KOPT-K1 (cell line): ENCODE measurements around the gene PRSS33.
A peak's percentile ranks its signal among the peaks of the same experiment; 100 is the strongest.

Experiments used
- H3K27ac ChIP-seq: fragments of 200-600 bp; sonication (generic); 2 replicates; pipeline ENCODE4 v1.5.1; 2016; ENCODE audit warnings: antibody characterized with exemption, mild to moderate bottlenecking, low read depth, low read length; ENCODE audit not compliant: poor library complexity, severe bottlenecking
- H3K36me3 ChIP-seq: fragments of 200-600 bp; sonication (generic); 2 replicates; pipeline ENCODE4 v1.5.1; 2017; ENCODE audit warnings: antibody characterized with exemption, mild to moderate bottlenecking, low read length, moderate library complexity; ENCODE audit not compliant: insufficient read depth
- H3K9me3 ChIP-seq: fragments of 200-600 bp; sonication (generic); 2 replicates; pipeline ENCODE4 v1.5.1; 2017; ENCODE audit warnings: antibody characterized with exemption, low read length, mild to moderate bottlenecking; ENCODE audit not compliant: insufficient read depth, poor library complexity, severe bottlenecking

Gene PRSS33

DNA sequence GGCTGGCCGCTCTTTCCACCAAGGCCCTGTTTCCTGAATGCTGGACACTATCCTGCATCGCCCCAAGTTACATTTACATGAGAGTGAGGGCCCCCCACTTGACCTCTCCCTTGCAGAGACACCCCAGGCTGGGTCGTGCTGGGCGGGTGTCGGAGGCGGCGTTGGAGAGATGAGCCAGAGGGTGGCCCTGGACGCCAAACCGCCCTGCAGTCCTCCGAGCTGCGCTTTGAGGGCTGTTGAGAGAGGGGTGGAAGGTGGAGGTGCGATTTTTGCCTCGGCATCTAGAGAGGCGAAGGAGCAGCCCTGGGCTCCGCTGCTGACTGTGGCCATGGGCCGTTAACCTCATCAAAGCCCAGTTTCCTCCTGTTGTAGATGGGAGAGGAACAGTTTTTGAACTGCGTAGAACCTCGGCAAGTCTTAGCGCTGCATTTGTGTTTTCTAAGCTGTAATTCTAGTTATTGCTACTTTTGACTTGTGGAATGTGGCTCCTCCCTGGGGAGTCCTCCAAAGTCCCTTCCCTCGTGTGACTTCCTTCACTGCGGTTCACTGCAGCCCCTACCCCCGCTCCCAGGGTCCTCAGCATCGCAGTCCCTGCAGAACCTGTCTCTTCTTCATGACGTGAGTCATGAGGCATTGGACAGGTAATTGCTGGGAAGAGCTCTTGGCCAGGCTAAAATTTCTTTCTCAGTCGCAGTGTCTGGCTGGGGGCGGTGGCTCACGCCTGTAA lies 9.3 kb downstream of the PRSS33 start:
- peak overlapping the region; percentile 100 for H3K27ac ChIP-seq
- H3K9me3 ChIP-seq: no peaks in the 10 kb centered on the region
- H3K36me3 ChIP-seq: peaks cover 26% of the 10 kb centered on the region

DNA sequence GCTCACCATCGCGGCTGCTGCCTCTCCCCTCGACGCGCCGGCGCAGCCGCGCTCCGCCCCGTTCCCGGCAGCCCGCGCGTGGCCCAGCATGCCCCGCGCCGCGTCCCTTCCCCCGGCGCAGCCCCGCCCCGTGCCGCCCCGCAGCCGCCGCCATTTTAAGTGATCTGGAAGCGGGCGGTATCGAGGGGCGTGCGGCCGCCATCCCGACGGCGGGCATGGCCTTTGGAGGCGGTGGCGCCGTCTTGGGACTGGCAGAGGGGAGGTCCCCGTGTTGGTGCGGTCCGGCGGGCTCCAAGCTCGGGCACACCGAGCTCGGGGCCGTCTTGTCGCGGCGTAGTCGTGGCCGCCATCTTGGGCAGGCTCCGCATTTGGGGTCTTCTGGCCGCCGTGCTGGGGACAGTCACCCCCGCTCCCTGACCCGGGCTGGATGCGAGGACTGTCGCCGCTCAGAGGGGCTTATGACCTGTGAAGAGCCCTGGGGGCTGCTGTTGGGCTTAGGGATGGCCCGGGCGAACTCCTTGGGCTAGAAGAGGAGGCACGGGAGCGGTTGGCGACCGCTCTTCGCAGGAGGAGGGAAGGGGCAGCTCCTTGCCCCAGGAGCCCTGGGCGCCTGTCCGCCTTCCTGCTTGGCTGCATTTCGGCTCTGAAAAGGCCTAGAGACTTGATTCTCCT lies 10.0 kb downstream of the PRSS33 start, which contains the start of gene ELOB:
ELOB (minus strand) TSS at position 50 of the 672 bp plus-strand sequence; CDS start at position 9, 41 bp downstream.
- peaks cover 32% of the 10 kb centered on the region for H3K36me3 ChIP-seq
- H3K27ac ChIP-seq: peak within 1 kb of the TSS; percentile 100
- no peaks in the 10 kb centered on the region for H3K9me3 ChIP-seq

DNA sequence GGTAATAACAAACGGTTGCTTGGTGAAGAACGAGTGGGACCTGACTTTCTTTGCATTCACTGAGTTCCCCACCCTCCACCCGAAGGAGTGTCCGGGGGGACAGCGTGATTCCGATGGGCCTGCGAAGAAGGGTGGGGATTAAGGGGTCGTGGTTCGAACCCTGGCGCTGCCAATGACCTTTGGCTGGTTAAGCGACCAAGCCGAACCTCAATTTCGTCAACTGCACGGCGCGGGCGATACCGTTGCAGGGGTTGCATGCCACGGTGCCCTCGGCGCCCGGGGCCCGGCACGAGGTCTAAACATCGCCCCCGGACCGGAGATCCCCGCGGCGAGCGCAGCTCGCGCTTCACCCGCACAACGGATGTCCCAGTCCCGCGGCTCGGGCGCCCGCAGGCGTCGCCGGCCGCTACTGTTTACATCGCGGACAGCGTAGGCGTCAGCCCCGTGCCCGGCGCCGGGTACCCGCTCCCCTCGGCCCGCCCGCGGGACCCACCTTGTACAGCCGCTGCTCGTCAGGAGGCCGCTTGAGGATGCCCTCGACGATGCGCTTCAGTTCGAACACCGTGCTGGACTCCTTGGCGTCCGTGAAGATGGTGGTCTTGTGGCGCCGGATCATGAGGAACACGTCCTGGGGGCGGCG lies 10.7 kb downstream of the PRSS33 start:
- no peaks in the 10 kb centered on the region for H3K9me3 ChIP-seq
- peaks cover 40% of the 10 kb centered on the region for H3K36me3 ChIP-seq
- peak overlapping the region; percentile 100 for H3K27ac ChIP-seq

DNA sequence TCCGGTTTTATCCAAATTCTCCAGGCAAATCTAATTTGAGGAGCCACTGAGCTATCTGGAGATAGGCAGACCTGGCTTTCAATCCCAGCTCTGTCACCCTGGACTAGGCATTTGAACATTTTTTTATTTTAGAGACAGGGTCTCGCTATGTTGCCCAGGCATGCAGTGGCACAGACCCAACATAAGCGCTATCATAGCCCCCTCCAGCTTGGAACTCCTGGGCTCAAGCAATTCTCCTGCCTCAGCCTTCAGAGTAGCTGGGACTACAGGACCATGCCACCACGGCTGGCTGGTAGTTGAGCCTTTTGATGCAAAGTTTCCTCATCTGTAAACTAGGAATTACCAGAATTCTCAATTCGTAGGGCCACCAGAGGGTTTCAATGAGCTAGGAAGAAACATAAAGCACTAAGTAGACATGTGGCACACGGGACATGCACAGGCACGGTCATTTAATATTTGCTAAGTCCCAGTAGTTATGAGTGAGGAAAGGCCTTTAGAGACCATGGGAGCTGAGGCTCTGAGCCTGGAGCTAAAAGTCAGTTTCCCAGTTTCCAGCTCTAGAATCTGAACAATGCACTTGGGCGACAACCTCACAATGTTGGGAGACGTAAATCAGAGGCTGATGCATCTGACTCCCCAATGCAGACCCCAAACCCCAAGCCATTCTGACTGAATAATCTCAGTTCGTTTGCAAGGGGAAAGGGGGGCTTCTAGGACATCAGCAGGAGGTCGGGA lies 11.4 kb downstream of the PRSS33 start:
- Histone ChIP-seq H3K27ac (peak overlapping the region; percentile 100), H3K9me3 (no peaks in the 10 kb centered on the region), H3K36me3 (peaks cover 47% of the 10 kb centered on the region)

DNA sequence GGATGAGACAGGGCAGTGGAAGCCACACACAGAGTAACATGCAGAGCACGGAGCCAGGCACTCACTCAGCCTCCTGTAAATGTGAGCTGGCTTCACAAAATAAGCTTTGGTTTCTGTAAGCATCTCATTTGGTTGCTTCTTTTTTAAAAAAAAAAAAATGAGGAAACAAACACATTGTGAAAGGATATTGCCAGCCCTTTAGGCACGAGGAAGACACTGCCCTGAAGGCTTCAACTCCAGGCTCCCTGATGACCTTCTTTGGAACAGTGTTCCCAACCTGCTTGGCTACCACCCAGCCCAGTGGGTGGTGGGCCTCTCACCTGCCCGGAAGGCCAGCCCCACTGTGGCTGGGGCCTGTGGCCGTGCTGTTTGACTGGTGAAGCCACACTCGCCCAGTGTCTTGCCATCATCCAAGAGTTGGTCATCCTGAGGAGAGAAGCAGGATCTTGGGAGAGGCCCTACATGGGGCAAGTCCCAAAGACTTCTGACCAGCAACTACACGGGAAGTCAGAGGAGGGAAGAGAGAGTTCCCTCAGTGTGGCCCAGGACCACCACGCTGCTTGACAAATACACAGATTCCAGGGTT lies 12.1 kb downstream of the PRSS33 start:
- Histone ChIP-seq H3K27ac (no peak overlapping the region), H3K36me3 (peaks cover 54% of the 10 kb centered on the region), H3K9me3 (no peaks in the 10 kb centered on the region)

DNA sequence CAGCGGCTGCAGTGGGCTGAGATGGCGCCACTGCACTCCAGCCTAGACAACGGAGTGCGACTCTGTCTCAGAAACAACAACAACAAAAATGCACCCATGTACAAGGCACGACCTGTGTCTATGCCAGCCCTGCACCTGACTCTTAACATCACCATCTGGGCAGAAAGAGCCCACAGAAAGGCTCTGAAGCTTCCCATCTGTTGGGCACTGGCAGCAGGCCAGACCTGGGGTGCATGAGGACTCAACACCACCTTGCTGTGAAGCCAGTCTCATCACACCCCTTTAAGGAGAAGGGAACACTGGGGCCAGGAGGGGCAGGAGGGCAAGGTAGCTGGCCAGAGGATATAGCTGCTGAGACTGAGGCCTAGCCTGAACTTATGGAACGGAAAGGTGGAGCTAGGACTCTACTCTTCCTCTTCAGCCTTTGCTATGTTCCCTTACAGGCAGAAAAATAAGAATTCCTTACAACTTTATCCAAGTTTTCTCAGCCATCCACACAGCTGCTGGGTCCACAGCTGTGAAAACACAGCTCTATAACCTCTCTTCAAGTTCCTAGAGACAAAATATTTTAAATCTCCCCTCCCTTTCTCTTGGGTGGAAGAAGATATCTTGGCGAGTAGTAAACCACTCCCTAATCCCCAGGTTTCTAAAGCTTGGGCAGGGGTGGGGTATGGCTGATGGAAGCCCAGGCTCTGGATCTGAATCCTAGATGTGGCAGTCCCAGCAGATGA lies 13.0 kb downstream of the PRSS33 start:
- no peaks in the 10 kb centered on the region for H3K9me3 ChIP-seq
- peaks cover 63% of the 10 kb centered on the region for H3K36me3 ChIP-seq

DNA sequence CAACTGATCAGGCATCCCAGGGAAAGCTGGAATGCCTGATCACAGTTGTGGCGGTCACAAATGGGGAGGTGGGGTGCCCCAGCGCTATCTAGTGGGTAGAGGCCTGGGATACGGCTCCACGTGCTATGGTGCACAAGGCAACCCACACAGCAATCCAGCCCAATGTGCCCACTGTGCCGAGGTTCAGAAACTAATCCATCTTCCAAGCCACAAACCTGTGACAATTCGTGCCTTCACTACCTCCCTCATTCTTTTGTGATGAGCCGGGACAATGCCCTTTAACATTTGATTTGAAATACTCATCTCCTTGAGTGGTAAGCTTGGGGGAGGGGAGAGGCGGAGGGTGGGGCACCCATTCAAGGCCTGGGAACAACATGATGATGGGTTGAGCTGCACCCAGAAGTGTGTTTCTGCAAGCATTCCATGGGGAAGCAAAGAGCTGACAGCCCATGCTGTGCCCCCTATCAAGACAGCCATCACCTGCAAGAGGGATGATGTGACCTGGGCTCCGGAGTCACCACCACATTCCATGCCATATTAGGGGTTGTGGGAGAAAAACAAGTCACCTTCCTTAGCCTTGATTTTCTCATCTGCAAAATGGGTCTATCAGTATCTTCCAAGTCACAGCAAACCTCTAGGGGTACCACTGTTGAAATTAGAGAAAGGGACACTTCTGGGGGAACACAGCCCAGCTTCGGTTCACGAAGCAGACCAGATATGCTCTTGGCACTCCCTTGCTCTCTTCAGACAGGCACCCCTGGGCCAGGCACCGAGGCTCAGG lies 14.0 kb downstream of the PRSS33 start:
- Histone ChIP-seq H3K36me3 (peaks cover 72% of the 10 kb centered on the region), H3K9me3 (no peaks in the 10 kb centered on the region), H3K27ac (no peak overlapping the region)

More for the DNA sequence above, 13.0 kb downstream of the PRSS33 start:
- no peak overlapping the region for H3K27ac ChIP-seq

DNA sequence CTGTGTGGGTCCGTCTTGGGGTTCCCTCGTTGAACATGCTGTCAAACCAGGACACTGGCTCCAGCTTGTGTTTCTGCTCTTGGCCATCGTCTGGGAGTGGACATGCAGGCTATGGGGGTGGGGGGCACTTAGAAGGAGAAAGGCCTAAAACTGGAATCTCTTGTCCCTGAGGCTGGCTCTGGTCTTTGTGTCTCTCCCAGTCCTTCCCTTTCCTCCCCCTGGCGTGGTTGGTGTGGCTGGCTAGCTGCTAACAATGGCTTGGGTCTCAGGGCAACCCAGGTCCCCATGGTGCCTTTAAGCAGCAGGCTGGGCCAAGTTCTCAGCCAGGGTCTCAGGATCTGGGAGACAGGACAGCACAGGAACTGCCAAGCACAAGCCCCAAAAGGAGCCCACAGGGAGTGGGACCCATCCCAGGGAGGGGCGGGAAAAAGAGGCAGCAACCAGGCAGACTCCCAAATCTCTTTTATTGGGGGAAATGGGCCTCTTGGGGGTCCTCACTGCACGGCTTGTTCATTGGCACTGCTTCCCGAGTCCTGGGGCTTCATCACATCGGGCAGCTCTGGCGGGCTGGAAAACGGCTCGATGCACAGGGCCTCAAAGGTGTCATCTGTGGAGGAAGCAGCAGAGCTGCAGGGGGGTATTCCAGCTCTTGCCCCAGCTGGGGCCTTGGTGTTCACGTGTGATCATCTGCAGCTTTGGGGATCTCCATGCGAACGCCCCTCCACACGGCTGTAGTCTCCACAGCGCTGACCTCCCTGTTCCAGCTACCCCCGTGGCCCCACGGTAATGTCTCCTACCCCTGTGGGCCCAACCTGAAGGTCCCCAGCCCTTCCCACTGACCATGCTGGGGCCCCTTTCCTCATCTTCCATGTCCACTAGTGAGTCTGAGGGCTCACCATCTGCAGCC lies 15.6 kb downstream of the PRSS33 start:
- H3K9me3 ChIP-seq: no peaks in the 10 kb centered on the region
- peaks cover 89% of the 10 kb centered on the region for H3K36me3 ChIP-seq
- no peak overlapping the region for H3K27ac ChIP-seq

DNA sequence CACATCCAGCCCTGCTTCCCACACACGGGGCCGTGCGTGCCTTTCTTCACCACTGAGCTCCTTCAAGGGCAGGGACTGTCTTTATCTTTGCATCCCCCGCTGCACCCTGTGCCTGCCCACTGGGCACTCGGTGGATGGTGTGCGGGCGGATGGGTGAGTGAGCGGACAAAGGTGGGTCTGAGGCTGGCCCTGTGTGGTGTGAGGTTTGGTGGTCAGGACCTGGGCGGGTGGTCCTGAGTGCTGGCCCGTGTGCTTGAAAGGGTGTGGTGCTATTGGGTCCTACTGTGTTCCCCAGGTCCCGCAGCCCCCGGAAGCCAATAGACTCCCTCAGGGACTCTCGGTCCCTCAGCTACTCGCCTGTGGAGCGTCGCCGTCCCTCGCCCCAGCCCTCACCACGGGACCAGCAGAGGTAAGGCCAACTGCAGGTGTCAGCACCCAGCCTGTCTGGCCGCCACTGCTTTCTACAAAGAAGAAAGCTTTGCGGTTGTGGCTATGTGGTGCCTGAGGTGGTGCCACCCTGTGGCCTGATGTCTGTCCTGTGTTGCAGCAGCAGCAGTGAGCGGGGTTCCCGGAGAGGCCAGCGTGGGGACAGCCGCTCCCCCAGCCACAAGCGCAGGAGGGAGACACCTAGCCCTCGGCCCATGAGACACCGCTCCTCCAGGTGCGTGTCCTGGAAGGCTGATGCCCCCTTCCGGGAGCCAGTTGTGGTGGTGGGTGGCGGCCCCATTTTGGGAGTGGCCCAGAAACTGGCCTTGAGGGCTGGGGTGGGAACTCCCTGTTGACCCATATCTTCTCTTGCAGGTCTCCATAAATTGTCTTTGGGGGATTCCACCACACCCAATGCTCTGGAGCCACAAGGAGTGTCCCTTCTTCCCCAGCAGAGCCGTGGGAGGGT lies 17.1 kb downstream of the PRSS33 start:
- H3K36me3 ChIP-seq: peaks cover 100% of the 10 kb centered on the region
- no peak overlapping the region for H3K27ac ChIP-seq
- no peaks in the 10 kb centered on the region for H3K9me3 ChIP-seq

DNA sequence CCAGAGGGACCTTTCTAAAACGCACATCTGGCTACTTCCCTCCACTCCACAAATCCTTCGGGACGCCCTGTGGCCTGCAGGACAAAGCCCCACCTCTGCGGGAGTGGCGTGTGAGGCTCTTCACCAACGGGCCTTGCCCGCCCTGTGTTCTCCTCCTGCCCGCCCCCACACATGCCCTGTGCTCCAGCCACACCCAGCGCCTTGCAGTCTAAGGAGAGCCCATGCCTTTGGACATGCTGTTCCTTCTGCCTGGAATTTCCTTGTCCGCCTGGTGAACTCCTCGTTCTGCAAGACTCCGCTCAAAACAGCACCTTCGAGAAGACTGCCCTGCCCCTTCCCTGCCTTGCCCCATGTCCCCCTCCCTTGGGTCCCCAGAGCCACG lies 17.7 kb downstream of the PRSS33 start:
- Histone ChIP-seq H3K36me3 (peaks cover 100% of the 10 kb centered on the region), H3K9me3 (no peaks in the 10 kb centered on the region), H3K27ac (no peak overlapping the region)

DNA sequence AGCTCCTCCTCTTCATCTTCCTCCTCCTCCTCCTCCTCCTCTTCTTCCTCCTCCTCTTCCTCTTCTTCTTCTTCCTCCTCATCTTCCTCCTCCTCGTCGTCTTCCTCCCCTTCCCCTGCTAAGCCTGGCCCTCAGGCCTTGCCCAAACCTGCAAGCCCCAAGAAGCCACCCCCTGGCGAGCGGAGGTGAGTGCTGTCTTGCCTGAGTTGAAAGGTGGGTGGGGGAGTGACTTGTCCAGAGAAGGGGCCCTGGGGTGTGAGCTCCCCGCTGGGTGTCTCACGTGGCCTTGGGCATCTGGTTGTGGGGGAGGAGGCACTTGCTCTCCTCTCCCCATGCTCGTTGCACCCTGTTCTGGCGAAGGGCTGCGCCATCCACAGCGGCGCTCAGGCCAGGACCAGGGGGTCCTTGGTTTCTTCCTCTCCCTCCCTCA lies 18.2 kb downstream of the PRSS33 start:
- Histone ChIP-seq H3K9me3 (no peaks in the 10 kb centered on the region), H3K27ac (no peak overlapping the region), H3K36me3 (peaks cover 100% of the 10 kb centered on the region)
